Gastroesophageal sphincter (tissue), 4 donors: Measurements from ENCODE around the gene HBQ1. TPM values are rescaled to one million over a fixed set of nuclear protein-coding genes. Genes with fewer than 3 reads are reported as not detected.
A peak's percentile ranks its signal among the peaks of the same experiment; 100 is the strongest.
"Not testable (repeated sequence)": the region's sequence is repeated elsewhere in the genome, so short reads cannot be mapped to it uniquely, and the experiment has no call there.

Source experiments
- ATAC-seq: fragments of 150-250 bp; one replicate; pipeline ENCODE4 v1.9.1; 2016; ENCODE audit warnings: mild to moderate bottlenecking, moderate library complexity
- H3K27ac ChIP-seq, 4 donors: fragments of 200-600 bp; sonication (generic) in 3 of 4; 1 replicate in 3 of 4; 2 replicates in 1 of 4; pipeline ENCODE4 v1.5.1; 2016 to 2019
- H3K27me3 ChIP-seq: fragments of 200-600 bp; sonication (generic); one replicate; pipeline ENCODE4 v1.5.1; 2019
- H3K36me3 ChIP-seq, 2 donors: fragments of 200-600 bp; sonication (generic); one replicate each; pipeline ENCODE4 v1.5.1; 2019; ENCODE audit warnings: control low read depth in 1 of 2
- H3K4me1 ChIP-seq, 3 donors: fragments of 200-600 bp; sonication (generic); 1 replicate in 2 of 3; 2 replicates in 1 of 3; pipeline ENCODE4 v1.5.1; 2016 to 2019; ENCODE audit warnings: control low read depth in 2 of 3
- H3K4me3 ChIP-seq, 2 donors: fragments of 200-600 bp; sonication (generic); one replicate each; pipeline ENCODE4 v1.5.1; 2019; ENCODE audit warnings: mild to moderate bottlenecking in 1 of 2, moderate library complexity in 1 of 2
- H3K9me3 ChIP-seq, 3 donors: fragments of 200-600 bp; sonication (generic); one replicate each; pipeline ENCODE4 v1.5.1; 2017 to 2019; ENCODE audit warnings: control low read depth in 2 of 3
- EP300 ChIP-seq: sonication (generic); formaldehyde crosslinking; IDR thresholded peaks from one replicate; pipeline ENCODE4 v1.6.1; 2017; ENCODE audit warnings: antibody characterized with exemption, mild to moderate bottlenecking
- POLR2A ChIP-seq, 2 donors: fragments of 450-650 bp; IDR thresholded peaks; one replicate each; pipeline ENCODE4 v1.6.1; 2017; ENCODE audit warnings: antibody characterized with exemption in 2 of 2, mild to moderate bottlenecking in 2 of 2, moderate library complexity in 1 of 2
- POLR2AphosphoS5 ChIP-seq: sonication (generic); formaldehyde crosslinking; IDR thresholded peaks from one replicate; pipeline ENCODE4 v1.6.1; 2017; ENCODE audit warnings: antibody characterized with exemption
- WGBS, 2 donors: methylation state at CpG; one replicate each; pipeline ENCODE4 v1.1.5; 2018; ENCODE audit warnings: low coverage in 1 of 2; 5-methylcytosine and 5-hydroxymethylcytosine counted together
- total RNA-seq, 4 donors: library from RNA; depleted of rRNA; stranded (reverse); fragments of >200 nt; gene quantifications; one replicate each; pipeline ENCODE4 v1.1.0, GENCODE V29; 2016
- TF ChIP-seq, protein P1 (sequence below), 4 experiments: fragments of 200-600 bp in 2 of 4; fragments of 450-650 bp in 2 of 4; sonication (generic) in 1 of 4; IDR thresholded peaks; one replicate each; pipeline ENCODE4 v1.5.1; 2017 to 2019; ENCODE audit warnings: antibody characterized with exemption in 4 of 4, mild to moderate bottlenecking in 2 of 4, moderate library complexity in 2 of 4

HBQ1 gene
- total RNA-seq, 4 donors from 2014 or later = not detected

DNA sequence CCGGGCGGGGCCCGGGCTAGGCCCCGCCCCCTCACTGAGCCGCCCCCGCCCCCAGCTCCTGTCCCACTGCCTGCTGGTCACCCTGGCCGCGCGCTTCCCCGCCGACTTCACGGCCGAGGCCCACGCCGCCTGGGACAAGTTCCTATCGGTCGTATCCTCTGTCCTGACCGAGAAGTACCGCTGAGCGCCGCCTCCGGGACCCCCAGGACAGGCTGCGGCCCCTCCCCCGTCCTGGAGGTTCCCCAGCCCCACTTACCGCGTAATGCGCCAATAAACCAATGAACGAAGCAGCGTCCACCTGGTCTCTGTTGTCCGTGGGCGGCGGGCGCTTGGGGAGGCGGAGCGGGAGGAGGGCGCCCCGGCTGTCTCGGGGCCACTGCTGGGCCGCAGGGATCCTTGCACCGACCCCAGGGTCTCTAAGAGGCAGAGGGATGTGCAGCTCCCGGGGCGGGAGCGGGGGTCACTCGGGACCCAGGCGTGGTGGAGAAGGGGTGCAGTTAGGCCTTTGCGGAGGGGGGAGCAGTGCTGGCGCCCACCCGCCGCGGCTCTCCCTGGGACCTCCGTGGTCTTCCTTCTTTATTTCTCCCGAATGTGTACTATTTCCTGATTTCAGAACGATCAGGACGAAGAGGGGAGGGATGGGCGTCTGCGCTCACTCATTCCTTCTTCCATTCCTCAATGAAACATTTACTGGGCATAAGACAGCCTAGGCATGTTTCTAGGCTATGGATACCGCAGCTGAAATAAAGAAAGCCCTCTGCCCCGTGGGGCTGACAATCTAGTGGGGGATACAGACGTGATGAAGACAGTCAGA is 25.8 kb upstream of the HBQ1 start:
- peak; percentile 41 for ATAC-seq
- H3K27me3 ChIP-seq = peaks cover 60% of the 10 kb centered on the region

DNA sequence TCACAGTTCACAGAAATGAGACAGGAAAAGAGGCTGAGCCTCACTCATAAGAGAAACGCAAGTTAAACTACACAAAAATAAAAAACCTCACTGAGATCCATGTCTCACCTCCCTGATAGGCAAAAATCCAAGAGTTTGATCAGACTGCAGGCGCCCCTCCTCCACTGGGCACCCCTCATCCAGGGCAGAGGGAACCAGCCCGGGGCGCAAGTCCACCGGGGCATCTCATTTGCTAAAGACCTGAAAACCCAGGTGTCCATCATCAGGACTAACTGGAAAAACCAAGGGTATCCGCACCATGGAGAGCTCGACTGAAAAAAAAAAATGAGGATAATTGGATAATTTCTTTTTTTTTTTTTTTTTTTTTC is 25.2 kb upstream of the HBQ1 start:
- no peaks in the 10 kb centered on the region for H3K36me3 ChIP-seq
- ATAC-seq = no peak
- peaks cover 0 to 11% (median 7%) of the 10 kb centered on the region in 3 donors for H3K4me1 ChIP-seq
- peaks cover 59% of the 10 kb centered on the region for H3K27me3 ChIP-seq
- no peaks in the 10 kb centered on the region for H3K9me3 ChIP-seq
- H3K27ac ChIP-seq = no peak overlapping the region
- TF ChIP-seq POLR2AphosphoS5 = no peak
- TF ChIP-seq, protein P1, sequence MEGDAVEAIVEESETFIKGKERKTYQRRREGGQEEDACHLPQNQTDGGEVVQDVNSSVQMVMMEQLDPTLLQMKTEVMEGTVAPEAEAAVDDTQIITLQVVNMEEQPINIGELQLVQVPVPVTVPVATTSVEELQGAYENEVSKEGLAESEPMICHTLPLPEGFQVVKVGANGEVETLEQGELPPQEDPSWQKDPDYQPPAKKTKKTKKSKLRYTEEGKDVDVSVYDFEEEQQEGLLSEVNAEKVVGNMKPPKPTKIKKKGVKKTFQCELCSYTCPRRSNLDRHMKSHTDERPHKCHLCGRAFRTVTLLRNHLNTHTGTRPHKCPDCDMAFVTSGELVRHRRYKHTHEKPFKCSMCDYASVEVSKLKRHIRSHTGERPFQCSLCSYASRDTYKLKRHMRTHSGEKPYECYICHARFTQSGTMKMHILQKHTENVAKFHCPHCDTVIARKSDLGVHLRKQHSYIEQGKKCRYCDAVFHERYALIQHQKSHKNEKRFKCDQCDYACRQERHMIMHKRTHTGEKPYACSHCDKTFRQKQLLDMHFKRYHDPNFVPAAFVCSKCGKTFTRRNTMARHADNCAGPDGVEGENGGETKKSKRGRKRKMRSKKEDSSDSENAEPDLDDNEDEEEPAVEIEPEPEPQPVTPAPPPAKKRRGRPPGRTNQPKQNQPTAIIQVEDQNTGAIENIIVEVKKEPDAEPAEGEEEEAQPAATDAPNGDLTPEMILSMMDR (IDR thresholded peaks at IDR 0.05) = no peak
- no peak for TF ChIP-seq POLR2A (IDR thresholded peaks at IDR 0.05)
- TF ChIP-seq EP300 = no peak
- 48 to 72% methylated on average over 3 to 5 of the region's 7 CpGs for WGBS, 2 donors
- peak overlapping the region in 1 of 2 donors; percentile 50 for H3K4me3 ChIP-seq

More for the DNA sequence above, 25.8 kb upstream of the HBQ1 start:
- H3K27ac ChIP-seq = no peak overlapping the region
- H3K4me3 ChIP-seq = peak overlapping the region; percentile 20 to 50
- H3K9me3 ChIP-seq = no peaks in the 10 kb centered on the region
- peaks cover 0 to 11% (median 7%) of the 10 kb centered on the region in 3 donors for H3K4me1 ChIP-seq
- TF ChIP-seq POLR2A (IDR thresholded peaks at IDR 0.05) (no peak), POLR2AphosphoS5 (no peak), EP300 (no peak)
- TF ChIP-seq, protein P1 (IDR thresholded peaks at IDR 0.05) = no peak
- WGBS, 2 donors = 0 to 5% methylated on average over 3 of the region's 59 CpGs
- H3K36me3 ChIP-seq = no peaks in the 10 kb centered on the region

DNA sequence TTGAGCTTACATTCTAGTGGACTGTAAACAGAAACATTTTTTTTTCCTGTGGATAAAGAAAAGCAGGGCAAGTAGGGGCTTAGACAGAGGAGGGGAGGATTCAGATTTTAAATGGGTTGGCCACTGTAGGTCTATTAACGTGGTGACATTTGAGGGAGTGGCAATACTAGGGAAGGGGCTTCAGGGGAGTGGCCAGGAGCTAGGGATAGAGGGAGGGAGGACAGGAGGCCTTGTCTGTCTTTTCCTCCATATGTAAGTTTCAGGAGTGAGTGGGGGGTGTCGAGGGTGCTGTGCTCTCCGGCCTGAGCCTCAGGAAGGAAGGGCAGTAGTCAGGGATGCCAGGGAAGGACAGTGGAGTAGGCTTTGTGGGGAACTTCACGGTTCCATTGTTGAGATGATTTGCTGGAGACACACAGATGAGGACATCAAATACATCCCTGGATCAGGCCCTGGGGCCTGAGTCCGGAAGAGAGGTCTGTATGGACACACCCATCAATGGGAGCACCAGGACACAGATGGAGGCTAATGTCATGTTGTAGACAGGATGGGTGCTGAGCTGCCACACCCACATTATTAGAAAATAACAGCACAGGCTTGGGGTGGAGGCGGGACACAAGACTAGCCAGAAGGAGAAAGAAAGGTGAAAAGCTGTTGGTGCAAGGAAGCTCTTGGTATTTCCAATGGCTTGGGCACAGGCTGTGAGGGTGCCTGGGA is 21.0 kb upstream of the HBQ1 start:
- H3K4me3 ChIP-seq = no peak overlapping the region
- peaks cover 0 to 9% (median 6%) of the 10 kb centered on the region in 3 donors for H3K4me1 ChIP-seq
- no peak for ATAC-seq
- no peaks in the 10 kb centered on the region for H3K9me3 ChIP-seq
- no peaks in the 10 kb centered on the region for H3K36me3 ChIP-seq
- H3K27me3 ChIP-seq = peaks cover 76% of the 10 kb centered on the region
- TF ChIP-seq EP300 = no peak
- TF ChIP-seq, protein P1 (IDR thresholded peaks at IDR 0.05) = no peak
- no peak for TF ChIP-seq POLR2A (IDR thresholded peaks at IDR 0.05)
- no peak for TF ChIP-seq POLR2AphosphoS5
- no peak overlapping the region for H3K27ac ChIP-seq
- 36 to 49% methylated on average over 2 to 6 of the region's 6 CpGs for WGBS, 2 donors

DNA sequence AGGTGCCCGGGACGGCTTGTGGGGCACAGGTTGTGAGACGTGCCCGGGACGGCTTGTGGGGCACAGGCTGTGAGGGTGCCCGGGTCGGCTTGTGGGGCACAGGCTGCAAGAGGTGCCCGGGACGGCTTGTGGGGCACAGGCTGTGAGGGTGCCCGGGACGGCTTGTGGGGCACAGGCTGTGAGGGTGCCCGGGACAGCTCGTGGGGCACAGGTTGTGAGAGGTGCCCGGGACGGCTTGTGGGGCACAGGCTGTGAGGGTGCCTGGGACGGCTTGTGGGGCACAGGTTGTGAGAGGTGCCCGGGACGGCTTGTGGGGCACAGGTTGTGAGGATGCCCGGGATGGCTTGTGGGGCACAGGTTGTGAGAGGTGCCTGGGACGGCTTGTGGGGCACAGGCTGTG is 20.0 kb upstream of the HBQ1 start:
- 53% methylated on average over 3 of the region's 20 CpGs; no CpG with 5 or more reads in 1 of the 2 donors for WGBS, 2 donors
- not testable (repeated sequence) for ATAC-seq

DNA sequence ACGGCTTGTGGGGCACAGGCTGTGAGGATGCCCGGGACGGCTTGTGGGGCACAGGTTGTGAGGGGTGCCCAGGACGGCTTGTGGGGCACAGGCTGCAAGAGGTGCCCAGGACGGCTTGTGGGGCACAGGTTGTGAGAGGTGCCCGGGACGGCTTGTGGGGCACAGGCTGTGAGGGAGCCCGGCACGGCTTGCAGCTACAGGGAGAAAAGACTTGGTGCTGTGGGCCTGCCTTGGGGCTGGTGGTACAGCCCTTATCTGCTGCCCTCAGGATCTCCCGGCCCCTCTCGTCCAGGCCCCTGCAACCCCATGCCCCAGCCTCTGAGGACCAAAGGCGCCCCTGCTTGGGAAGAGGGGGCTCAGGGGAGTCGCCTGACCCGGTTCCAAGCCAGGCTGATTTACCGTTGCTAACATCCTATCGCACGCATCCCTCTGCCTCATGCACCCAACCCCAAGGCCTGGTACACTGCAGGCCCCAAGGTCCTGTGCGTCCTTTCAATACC is 19.5 kb upstream of the HBQ1 start:
- no peaks in the 10 kb centered on the region for H3K9me3 ChIP-seq
- H3K36me3 ChIP-seq = no peaks in the 10 kb centered on the region
- H3K4me1 ChIP-seq = peaks cover 0 to 10% (median 8%) of the 10 kb centered on the region in 3 donors
- H3K27ac ChIP-seq = no peak overlapping the region
- peaks cover 71% of the 10 kb centered on the region for H3K27me3 ChIP-seq
- no peak for ATAC-seq
- WGBS, 2 donors = 43% methylated on average over 6 of the region's 18 CpGs; no CpG with 5 or more reads in 1 of the 2 donors
- no peak overlapping the region for H3K4me3 ChIP-seq
- TF ChIP-seq POLR2A (IDR thresholded peaks at IDR 0.05) (no peak), EP300 (no peak), POLR2AphosphoS5 (no peak)
- TF ChIP-seq, protein P1 (IDR thresholded peaks at IDR 0.05) = no peak

More for the DNA sequence above, 20.0 kb upstream of the HBQ1 start:
- not testable (repeated sequence) for H3K9me3 ChIP-seq, H3K4me1 ChIP-seq, H3K4me3 ChIP-seq, H3K27ac ChIP-seq, H3K36me3 ChIP-seq
- H3K27me3 ChIP-seq = peaks cover 71% of the 10 kb centered on the region
